ENCODE data around the gene TTBK1. TPM values are rescaled to one million over a fixed set of nuclear protein-coding genes. Genes with fewer than 3 reads are reported as not detected.

TTBK1 gene
- total and polyA plus RNA-seq, 2 donors (not counting 1 experiment from before 2014, with no cell fraction given), result 0.07 TPM; not detected in 1

DNA sequence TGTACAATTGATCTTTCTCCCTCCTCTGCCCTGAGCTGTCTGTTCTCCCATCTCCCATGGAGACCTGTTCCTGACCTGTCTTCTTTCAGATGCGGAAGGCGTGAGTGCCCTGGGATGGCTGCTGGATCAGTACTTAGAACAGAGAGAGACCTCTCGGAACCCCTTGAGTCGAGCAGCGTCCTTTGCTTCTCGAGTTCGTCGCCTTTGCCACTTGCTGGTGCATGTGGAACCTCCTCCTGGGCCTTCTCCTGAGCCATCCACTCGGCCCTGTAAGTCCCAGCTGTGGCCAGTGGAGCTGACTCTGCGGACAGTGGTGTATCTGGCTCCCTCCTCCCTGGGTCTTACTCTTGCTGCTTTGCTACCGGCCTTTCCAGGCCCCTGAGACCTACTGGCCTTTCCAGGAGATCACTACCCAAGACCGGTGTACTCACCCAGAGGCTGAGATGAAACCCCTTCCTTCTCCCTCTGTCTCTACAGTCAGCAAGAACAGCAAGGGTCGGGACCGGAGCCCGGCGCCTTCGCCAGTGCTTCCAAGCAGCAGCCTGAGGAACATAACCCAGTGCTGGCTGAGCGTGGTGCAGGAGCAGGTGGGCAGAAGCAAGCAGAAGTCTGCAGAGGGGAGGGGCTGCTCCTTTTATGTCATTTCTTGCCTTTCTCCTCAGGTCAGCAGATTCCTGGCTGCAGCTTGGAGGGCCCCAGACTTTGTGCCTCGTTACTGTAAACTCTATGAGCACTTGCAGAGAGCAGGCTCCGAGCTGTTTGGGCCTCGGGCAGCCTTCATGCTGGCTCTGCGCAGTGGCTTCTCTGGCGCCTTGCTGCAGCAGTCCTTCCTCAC, 38.8 kb upstream of the TTBK1 start:
- Histone ChIP-seq H3K4me3 (ENCODE audit: control extremely low read depth in 1 of 5, extremely low read depth in 1 of 5, insufficient read depth in 1 of 5, low read depth in 2 of 5, low read length in 4 of 5) (no peak overlapping the region), H3K36me3 (replicated peaks in 1 of 2; ENCODE audit: control extremely low read depth in 1 of 2, control insufficient read depth in 1 of 2, extremely low read depth in 1 of 2, insufficient read depth in 2 of 2, low read length in 1 of 2) (peaks cover 0 to 33% of the 10 kb centered on the region in 2 experiments), H3K27ac (ENCODE audit: low read length in 2 of 2) (no peak overlapping the region), H3K4me2 (replicated peaks; ENCODE audit: low read depth, low read length, poor library complexity, severe bottlenecking) (no peak overlapping the region), H3K9me3 (ENCODE audit: control extremely low read depth in 1 of 3, control insufficient read depth in 2 of 3, insufficient read depth in 1 of 3, low read length in 2 of 3) (no peaks in the 10 kb centered on the region), H3K27me3 (replicated peaks in 1 of 4; ENCODE audit: control extremely low read depth in 1 of 4, control insufficient read depth in 3 of 4, insufficient read depth in 4 of 4, low read length in 3 of 4) (no peaks in the 10 kb centered on the region), H3K79me2 (ENCODE audit: control insufficient read depth, insufficient read depth, low read length) (no peaks in the 10 kb centered on the region), H2AFZ (ENCODE audit: insufficient read depth, low read depth, low read length, poor library complexity, severe bottlenecking) (no peak overlapping the region), H3K9ac (ENCODE audit: low read length) (no peak overlapping the region), H4K20me1 (ENCODE audit: control insufficient read depth, insufficient read depth, low read length, poor library complexity, severe bottlenecking) (no peaks in the 10 kb centered on the region), H3K4me1 (ENCODE audit: control insufficient read depth in 2 of 2, insufficient read depth in 2 of 2, low read length in 2 of 2) (no peaks in the 10 kb centered on the region)
- POLR2A ChIA-PET, result no interaction called here
- TF ChIP-seq CTCF (IDR thresholded peaks at IDR 0.05) (no peak), EZH2 (IDR thresholded peaks at IDR 0.05; ENCODE audit: borderline replicate concordance, insufficient read depth, low read depth, low read length, poor library complexity, severe bottlenecking) (no peak)
- DNase-seq (no peak), ATAC-seq (ENCODE audit: low read depth) (no peak)
- H3K4me3 Mint-ChIP-seq, result no peak overlapping the region
- 98% methylated on average over 23 of the region's 23 CpGs for WGBS (ENCODE audit: insufficient coverage)
- intact Hi-C loops (cut with micrococcal nuclease), result no loop called here
- H3K27ac Mint-ChIP-seq, result no peak overlapping the region
- CTCF ChIA-PET, result interaction anchor here (0.6 kb wide), 1 partner anchor 78 kb away, joined by 3 read pairs; no protein-coding TSS in a partner anchor
- H3K27me3 Mint-ChIP-seq, result no peaks in the 10 kb centered on the region
- H3K9me3 Mint-ChIP-seq (ENCODE audit: insufficient read depth), result no peaks in the 10 kb centered on the region
- H3K4me1 Mint-ChIP-seq, result no peaks in the 10 kb centered on the region

GRCh38 chr6:43205849-43206248, 37.4 kb upstream of the TTBK1 start:
- intact Hi-C loops (cut with micrococcal nuclease), result no loop called here
- no peaks in the 10 kb centered on the region for H3K4me1 Mint-ChIP-seq
- CTCF ChIA-PET, result interaction anchor here (0.6 kb wide), 1 partner anchor 271 kb away, joined by 5 read pairs; no protein-coding TSS in a partner anchor

More at GRCh38 chr6:43205849-43206248, 37.4 kb upstream of the TTBK1 start:
- Mint-ChIP-seq H3K27me3 (no peaks in the 10 kb centered on the region), H3K9me3 (ENCODE audit: insufficient read depth) (no peaks in the 10 kb centered on the region), H3K4me3 (no peak overlapping the region), H3K27ac (no peak overlapping the region)
- Histone ChIP-seq H3K79me2 (ENCODE audit: control insufficient read depth, insufficient read depth, low read length) (no peaks in the 10 kb centered on the region), H3K4me2 (replicated peaks; ENCODE audit: low read depth, low read length, poor library complexity, severe bottlenecking) (no peak overlapping the region), H4K20me1 (ENCODE audit: control insufficient read depth, insufficient read depth, low read length, poor library complexity, severe bottlenecking) (no peaks in the 10 kb centered on the region), H2AFZ (ENCODE audit: insufficient read depth, low read depth, low read length, poor library complexity, severe bottlenecking) (no peak overlapping the region), H3K4me3 (ENCODE audit: control extremely low read depth in 1 of 5, extremely low read depth in 1 of 5, insufficient read depth in 1 of 5, low read depth in 2 of 5, low read length in 4 of 5) (no peak overlapping the region), H3K4me1 (ENCODE audit: control insufficient read depth in 2 of 2, insufficient read depth in 2 of 2, low read length in 2 of 2) (no peaks in the 10 kb centered on the region), H3K27ac (ENCODE audit: low read length in 2 of 2) (no peak overlapping the region), H3K36me3 (replicated peaks in 1 of 2; ENCODE audit: control extremely low read depth in 1 of 2, control insufficient read depth in 1 of 2, extremely low read depth in 1 of 2, insufficient read depth in 2 of 2, low read length in 1 of 2) (peaks cover 0 to 22% of the 10 kb centered on the region in 2 experiments), H3K27me3 (replicated peaks in 1 of 4; ENCODE audit: control extremely low read depth in 1 of 4, control insufficient read depth in 3 of 4, insufficient read depth in 4 of 4, low read length in 3 of 4) (no peaks in the 10 kb centered on the region), H3K9me3 (ENCODE audit: control extremely low read depth in 1 of 3, control insufficient read depth in 2 of 3, insufficient read depth in 1 of 3, low read length in 2 of 3) (no peaks in the 10 kb centered on the region), H3K9ac (ENCODE audit: low read length) (no peak overlapping the region)
- TF ChIP-seq CTCF (IDR thresholded peaks at IDR 0.05), result no peak
- no peak for TF ChIP-seq EZH2 (IDR thresholded peaks at IDR 0.05; ENCODE audit: borderline replicate concordance, insufficient read depth, low read depth, low read length, poor library complexity, severe bottlenecking)
- 96% methylated on average over 10 of the region's 10 CpGs for WGBS (ENCODE audit: insufficient coverage)
- ATAC-seq (ENCODE audit: low read depth) (no peak), DNase-seq (no peak)
- POLR2A ChIA-PET, result interaction anchor here (0.7 kb wide), 1 partner anchor 28 kb away, joined by 10 read pairs; no protein-coding TSS in a partner anchor

Measured in B cell (primary cell).